Effector CD4-positive, alpha-beta T cell (primary cell): ENCODE data around the gene GTF2A2.
"Not testable (repeated sequence)": the region's sequence is repeated elsewhere in the genome, so short reads cannot be mapped to it uniquely, and the experiment has no call there.

Experiments used
- DNase-seq: peaks from one replicate; pipeline ENCODE4 v3.0.0-alpha.2; 2020

The GTF2A2 gene

DNA sequence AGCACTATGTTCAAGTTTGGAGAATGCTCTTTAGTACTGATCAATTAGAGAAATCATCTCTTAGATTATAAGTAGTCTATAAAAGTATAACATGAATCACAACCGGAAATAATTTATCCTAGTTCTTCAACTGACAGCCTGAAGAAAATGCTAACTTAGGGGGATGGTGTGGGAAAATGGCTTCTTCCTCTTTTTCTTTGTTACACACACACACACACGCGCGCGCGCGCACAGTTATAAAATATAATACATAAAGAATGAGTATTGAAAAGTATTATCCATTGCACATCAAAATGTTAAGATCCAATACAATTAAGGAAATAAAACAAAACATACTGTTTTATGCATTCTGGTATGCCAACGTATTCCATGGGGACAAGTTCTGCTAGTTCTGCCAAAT, 11.2 kb upstream of the GTF2A2 start:
- no peak for DNase-seq

DNA sequence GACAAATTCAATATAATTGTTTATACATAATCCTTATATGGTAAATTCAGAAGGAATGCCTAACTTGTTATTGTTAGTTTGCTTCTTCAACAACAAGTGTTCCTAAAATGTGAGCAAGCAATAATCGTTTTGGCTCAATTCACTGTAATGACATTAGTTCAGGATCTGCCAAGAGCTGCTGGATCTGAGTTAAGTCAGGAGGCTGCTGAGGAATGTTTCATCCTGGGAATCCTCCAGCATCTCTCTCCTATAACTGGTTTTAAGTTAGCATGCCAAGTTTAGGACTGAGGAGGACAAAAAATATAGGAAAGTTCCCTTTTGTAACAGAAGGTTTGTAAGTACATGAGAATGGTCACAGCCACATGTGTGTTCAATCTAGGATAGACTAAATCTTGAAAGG, 4.9 kb upstream of the GTF2A2 start:
- DNase-seq = no peak

- DNase-seq = no peak
Observed at GRCh38 chr15:59659366-59659765, 2.1 kb upstream of the GTF2A2 start.

- no peak for DNase-seq
Observed at GRCh38 chr15:59657635-59658125, 365 bp upstream of the GTF2A2 start.

- DNase-seq = no peak
Observed at GRCh38 chr15:59654046-59654445, 3.3 kb downstream of the GTF2A2 start.

DNA sequence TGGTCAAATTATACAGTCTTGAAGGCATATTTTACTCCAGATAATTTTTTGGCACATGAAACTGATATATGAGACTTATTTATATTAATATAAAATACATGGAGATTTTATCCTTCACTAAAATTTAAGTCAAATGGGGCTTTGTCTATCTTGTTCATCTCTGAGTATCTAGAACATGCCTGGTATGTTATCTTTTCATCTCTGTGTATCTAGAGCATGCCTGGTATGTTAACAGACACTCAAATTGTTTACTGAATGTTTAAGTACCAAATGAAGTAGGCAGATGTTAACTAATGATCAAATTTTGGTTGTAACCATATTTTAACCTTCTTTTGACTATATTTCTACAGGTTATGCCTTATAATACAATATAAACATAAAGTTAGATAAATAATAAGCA, 7.7 kb downstream of the GTF2A2 start:
- DNase-seq = no peak

DNA sequence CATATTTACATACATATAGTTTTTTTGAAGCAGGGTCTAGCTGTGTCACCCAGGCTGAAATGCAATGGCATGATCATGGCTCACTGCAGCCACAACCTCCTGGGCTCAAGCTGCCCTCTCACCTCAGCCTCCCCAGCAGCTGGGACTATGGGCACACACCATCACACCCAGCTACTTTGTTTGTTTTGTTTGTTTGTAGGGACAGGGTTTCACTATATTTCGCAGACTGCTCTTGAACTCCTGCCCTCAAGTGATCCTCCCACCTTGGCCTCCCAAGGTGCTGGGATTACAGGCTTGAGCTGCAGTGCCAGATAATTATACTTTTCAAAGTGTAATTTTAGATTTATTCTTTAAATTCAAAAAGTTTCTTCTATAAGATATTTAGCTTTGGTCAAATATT, 10.2 kb downstream of the GTF2A2 start:
- no peak for DNase-seq

DNA sequence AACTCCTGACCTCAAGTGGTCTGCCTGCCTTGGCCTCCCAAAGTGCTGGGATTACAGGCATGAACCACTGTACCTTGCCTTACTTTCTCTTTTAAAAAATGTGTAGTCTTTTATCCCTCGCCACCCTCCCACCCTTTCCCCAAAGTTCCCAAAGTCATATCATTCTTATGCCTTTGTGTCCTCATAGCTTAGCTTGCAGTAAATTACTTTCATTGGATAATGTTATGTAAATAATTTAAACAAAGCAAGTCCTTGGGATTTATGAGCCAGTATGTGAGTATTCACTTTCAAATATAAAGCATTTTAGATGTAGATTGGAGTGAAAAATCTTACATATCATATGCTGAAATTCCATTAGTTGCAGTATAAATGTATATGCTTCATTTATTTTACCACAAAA, 11.0 kb downstream of the GTF2A2 start:
- DNase-seq = no peak

DNA sequence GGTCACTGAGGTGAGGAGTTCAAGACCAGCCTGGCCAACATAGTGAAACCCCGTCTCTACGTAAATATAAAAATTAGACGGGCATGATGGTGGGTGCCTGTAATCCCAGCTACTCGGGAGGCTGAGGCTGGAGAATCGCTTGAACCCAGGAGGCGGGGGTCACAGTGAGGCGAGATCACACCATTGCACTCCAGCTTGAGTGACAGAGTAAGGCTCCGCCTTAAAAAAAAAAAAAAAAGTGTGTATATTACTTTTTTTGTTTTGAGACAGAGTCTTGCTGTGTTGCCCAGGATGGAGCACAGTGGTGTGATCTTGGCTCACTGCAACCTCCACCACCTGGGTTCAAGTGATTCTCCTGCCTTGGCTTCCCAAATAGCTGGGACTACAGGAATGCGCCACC, 11.5 kb downstream of the GTF2A2 start:
- not testable (repeated sequence) for DNase-seq

DNA sequence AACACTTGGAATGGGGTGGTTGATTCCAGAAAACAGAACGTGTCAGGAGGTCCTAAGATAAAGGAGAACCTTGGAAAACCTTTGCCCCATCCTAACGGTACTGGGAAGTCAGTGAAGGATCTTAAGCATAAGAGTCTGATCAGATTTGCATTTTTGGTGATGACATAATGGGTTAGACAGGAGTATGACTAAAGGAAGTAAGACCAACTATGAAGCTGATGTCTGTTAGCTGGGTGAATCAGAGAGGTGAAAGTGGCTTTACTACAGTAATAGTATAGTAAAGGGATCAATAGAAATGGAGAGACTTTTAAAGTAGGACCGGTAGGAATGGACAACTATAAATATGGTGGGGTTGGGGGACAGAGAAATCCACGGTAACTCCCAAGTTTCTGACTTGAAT, 12.6 kb downstream of the GTF2A2 start:
- DNase-seq = no peak

DNA sequence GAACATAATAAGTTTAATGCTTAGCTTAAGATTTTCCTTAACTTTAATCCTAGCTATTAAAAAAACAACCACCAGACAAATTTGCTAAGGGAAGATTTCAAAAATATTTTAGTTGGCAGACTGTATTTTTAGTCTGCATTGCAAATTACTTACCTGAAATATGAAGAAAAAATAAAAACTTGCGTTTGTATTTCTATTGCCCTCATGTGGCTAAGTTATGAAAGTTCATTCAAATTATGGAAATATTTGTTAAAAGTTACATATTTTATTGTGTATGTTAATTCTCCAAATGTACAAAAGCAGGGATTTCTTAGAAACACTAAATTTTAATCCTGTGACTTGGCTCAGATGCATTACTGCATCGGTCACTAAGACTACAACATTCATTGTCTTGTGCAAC, 15.0 kb downstream of the GTF2A2 start:
- no peak for DNase-seq

- DNase-seq = not testable (repeated sequence)
Observed at GRCh38 chr15:59637507-59637906, 19.8 kb downstream of the GTF2A2 start.

DNA sequence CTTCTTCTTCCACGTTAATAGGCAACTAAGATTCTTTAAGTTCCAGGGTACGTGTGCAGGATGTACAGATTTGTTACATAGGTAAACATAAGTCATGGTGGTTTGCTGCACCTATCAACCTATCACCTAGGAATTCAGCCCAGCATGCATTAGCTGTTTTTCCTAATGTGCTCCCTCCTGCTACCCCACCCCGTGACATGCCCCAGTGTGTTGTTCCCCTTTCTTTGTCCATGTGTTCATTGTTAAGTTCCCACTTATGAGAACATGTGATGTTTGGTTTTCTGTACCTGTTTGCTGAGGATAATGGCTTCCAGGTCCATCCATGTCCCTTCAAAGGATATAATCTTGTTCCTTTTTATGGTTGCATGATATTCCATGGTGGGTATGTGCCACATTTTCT, 21.1 kb downstream of the GTF2A2 start:
- no peak for DNase-seq

DNA sequence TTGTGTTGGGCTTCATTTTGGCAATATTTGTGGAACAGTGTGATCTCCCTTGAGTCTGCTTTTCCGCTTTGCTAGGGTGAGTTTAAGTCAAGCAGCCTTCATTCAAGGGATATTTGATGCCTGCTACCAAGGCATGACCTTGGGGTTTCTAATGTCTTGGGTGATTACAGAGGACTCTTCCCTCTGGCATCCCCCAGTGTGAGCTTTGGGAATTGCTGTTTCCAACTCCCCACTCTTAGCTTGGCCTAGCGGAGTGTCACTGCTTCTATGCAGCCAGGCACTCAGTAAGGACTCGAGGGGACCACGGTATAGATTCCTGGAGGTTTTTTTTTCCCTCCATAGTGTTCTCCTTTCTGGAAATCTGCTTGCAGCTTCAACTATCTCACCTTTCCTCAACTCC, 24.6 kb downstream of the GTF2A2 start:
- DNase-seq = no peak

- no peak for DNase-seq
Observed at GRCh38 chr15:59622289-59622688, 35.0 kb downstream of the GTF2A2 start.

GRCh38 chr15:59618406-59618805, 38.9 kb downstream of the GTF2A2 start:
- no peak for DNase-seq

DNA sequence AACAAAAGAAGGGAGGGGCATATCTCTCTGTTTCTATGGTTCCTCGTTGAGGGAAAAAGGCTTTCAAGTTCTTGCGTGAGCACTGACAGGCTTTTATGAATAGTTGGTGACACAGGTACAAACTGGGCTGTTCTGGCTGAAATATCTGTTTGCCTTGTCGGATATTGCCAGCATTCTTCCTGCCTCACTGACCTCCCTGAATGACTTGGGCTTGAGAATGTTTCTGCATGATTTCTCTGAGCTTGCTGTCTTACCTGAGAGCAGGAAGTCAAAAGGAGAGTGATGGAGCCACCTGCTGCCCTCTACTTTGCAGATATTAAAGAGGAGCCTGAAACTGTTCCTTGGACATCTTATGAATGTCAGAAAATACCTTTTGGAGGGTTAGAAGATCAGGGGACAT, 40.9 kb downstream of the GTF2A2 start:
- no peak for DNase-seq

- no peak for DNase-seq
Observed at GRCh38 chr15:59615661-59616060, 41.7 kb downstream of the GTF2A2 start.

DNA sequence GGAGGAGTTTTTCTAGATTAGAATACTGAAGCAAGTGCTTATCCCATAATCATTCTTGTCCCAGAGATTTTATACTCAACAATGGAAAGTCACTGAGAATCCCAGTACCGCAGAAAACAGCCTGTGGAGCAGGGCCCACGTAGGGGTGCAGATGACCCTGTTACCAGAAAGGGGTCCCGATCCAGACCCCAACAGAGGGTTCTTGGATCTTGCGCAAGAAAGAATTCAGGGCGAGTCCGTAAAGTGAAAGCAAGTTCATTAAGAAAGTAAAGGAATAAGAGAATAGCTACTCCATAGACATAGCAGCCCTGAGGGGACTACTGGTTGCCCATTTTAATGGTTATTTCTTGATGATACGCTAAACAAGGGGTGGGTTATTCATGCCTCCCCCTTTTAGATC, 43.2 kb downstream of the GTF2A2 start:
- no peak for DNase-seq

DNA sequence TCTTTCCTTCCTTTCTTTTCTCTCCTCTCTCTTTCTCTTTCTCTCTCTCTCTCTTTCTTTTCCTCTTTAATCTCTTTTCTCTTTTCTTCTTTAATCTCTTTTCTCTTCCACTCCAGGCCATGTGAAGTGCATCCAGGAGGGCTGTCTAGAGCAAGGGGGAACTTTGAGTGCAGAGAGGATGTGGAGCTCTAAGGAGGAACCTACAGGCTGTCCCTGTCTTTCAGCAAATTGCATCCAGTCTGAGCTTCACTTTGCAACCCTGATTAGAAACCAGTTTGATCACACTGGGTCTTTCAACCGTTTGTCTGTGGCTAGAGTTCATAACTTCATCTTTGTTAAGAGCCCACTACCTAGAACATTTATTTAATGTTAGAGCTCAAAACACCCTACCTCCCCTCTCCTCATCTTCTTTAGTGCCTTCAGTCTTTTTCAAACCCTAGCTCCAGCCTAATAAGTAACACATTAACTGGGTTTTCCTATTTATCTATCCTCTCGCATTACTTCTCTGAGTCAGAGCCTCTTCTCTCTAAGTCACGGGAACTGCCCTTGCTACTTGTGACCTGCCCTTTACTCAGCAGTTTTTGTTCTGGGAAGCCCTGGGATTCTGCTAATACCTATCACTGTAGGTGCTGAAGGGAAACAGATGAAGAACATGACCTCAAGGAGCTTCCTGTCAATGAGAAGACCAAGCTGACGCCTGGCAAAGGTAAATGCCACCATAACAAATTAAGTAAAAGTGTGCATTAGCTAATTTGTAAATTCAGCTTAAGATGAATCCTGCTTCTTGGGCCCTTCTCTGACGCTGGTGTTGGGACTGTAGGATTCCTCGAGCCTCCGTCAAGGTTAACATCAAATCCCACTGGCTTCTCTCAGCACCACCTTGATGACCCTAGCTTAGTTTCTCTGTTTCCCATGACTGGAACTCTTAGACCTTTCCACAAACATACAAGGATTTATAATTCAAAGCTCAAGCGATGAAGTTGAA, 45.7 kb downstream of the GTF2A2 start, which contains the start of gene GCNT3:
TSS of gene GCNT3 (plus strand) at position 508 of the 985 bp plus-strand sequence. CDS start 6,456 bp downstream, outside the sequence.
- no peak for DNase-seq

- no peak for DNase-seq
Observed at GRCh38 chr15:59609730-59610712, 47.3 kb downstream of the GTF2A2 start.

DNA sequence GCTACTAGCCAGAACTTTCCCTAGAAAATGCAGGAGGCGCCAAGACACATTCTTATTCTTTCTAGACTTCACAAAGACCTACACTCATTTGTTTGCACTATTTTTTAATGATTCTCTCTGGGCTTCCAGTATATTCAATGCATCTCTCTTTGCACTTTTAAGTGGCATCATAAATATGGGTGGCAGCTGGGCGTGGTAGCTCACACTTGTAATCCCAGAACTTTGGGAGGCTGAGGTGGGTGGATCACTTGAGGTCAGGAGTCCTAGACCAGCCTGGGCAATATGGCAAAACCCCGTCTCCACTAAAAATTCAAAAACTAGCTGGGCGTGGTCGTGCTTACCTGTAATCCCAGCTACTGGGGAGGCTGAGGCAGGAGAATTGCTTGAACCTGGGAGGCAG, 51.3 kb downstream of the GTF2A2 start:
- no peak for DNase-seq

GRCh38 chr15:59598461-59598860, 58.9 kb downstream of the GTF2A2 start:
- no peak for DNase-seq
